Measurements from ENCODE around the gene KCNC1. TPM values are rescaled to one million over a fixed set of nuclear protein-coding genes. Genes with fewer than 3 reads are reported as not detected.

KCNC1 gene
- total and polyA plus RNA-seq, 7 donors, result 0.01 to 1.1 (median 0.13) TPM

- no peak overlapping the region for H3K4me3 ChIP-seq
- peaks cover 67% of the 10 kb centered on the region for H3K4me1 ChIP-seq
- no peaks in the 10 kb centered on the region for H3K36me3 ChIP-seq (ENCODE audit: insufficient read depth in 1 of 2, low read depth in 1 of 2)
- intact Hi-C loops (cut with DNase I), result no loop called here
- ATAC-seq, result peak in 3 of 4 donors; percentile 4 to 57 (median 16)
- no peaks in the 10 kb centered on the region for H3K27me3 ChIP-seq (ENCODE audit: insufficient read depth in 3 of 3, low read length in 2 of 3)
- TF ChIP-seq CTCF (IDR thresholded peaks at IDR 0.05), result no peak
- 43 to 54% (median 47%) methylated on average over 10 of the region's 10 CpGs for WGBS, 3 donors
- DNase-seq, result no peak
- H3K9me3 ChIP-seq, result no peaks in the 10 kb centered on the region
- H3K27ac ChIP-seq, result peak overlapping the region; percentile 65
These were observed 42.6 kb upstream of the KCNC1 start for GRCh38 chr11:17691976-17692375.

- Histone ChIP-seq H3K9me3 (no peaks in the 10 kb centered on the region), H3K4me1 (peaks cover 67% of the 10 kb centered on the region), H3K27ac (no peak overlapping the region), H3K4me3 (no peak overlapping the region), H3K27me3 (ENCODE audit: insufficient read depth in 3 of 3, low read length in 2 of 3) (no peaks in the 10 kb centered on the region), H3K36me3 (ENCODE audit: insufficient read depth in 1 of 2, low read depth in 1 of 2) (no peaks in the 10 kb centered on the region)
- peak; percentile 10 to 25 (median 20) for ATAC-seq
- DNase-seq, result no peak
- WGBS, 3 donors, result 30 to 56% (median 32%) methylated on average over 7 of the region's 7 CpGs
- TF ChIP-seq CTCF (IDR thresholded peaks at IDR 0.05), result no peak
- intact Hi-C loops (cut with DNase I), result no loop called here
These were observed 41.6 kb upstream of the KCNC1 start for GRCh38 chr11:17692931-17693330.

- Histone ChIP-seq H3K36me3 (ENCODE audit: insufficient read depth in 1 of 2, low read depth in 1 of 2) (no peaks in the 10 kb centered on the region), H3K27ac (no peak overlapping the region), H3K9me3 (no peaks in the 10 kb centered on the region), H3K4me3 (no peak overlapping the region), H3K4me1 (peaks cover 67% of the 10 kb centered on the region), H3K27me3 (ENCODE audit: insufficient read depth in 3 of 3, low read length in 2 of 3) (no peaks in the 10 kb centered on the region)
- ATAC-seq (no peak), DNase-seq (no peak)
- intact Hi-C loops (cut with DNase I), result no loop called here
- TF ChIP-seq CTCF (IDR thresholded peaks at IDR 0.05), result no peak
- WGBS, 3 donors, result 45 to 70% (median 63%) methylated on average over 4 of the region's 4 CpGs
These were observed 41.0 kb upstream of the KCNC1 start for GRCh38 chr11:17693531-17693930.

- H3K9me3 ChIP-seq, result no peaks in the 10 kb centered on the region
- 60 to 70% (median 63%) methylated on average over 10 of the region's 10 CpGs for WGBS, 3 donors
These were observed 40.0 kb upstream of the KCNC1 start for GRCh38 chr11:17694494-17695110.

More at GRCh38 chr11:17694494-17695110, 40.0 kb upstream of the KCNC1 start:
- Histone ChIP-seq H3K4me1 (peaks cover 65% of the 10 kb centered on the region), H3K27ac (peak overlapping the region; percentile 19), H3K36me3 (ENCODE audit: insufficient read depth in 1 of 2, low read depth in 1 of 2) (no peaks in the 10 kb centered on the region), H3K27me3 (ENCODE audit: insufficient read depth in 3 of 3, low read length in 2 of 3) (no peaks in the 10 kb centered on the region), H3K4me3 (no peak overlapping the region)
- no peak for DNase-seq
- intact Hi-C loops (cut with DNase I), result no loop called here
- TF ChIP-seq CTCF (IDR thresholded peaks at IDR 0.05), result no peak
- ATAC-seq, result no peak
